ENCODE results near the gene ADAM17. TPM values are rescaled to one million over a fixed set of nuclear protein-coding genes. Genes with fewer than 3 reads are reported as not detected.
"Not testable (repeated sequence)": the region's sequence is repeated elsewhere in the genome, so short reads cannot be mapped to it uniquely, and the experiment has no call there.

Gene ADAM17
- total RNA-seq, 2 donors from 2014 or later = 21.8 to 32.4 TPM

- H3K4me1 ChIP-seq (ENCODE audit: control insufficient read depth in 1 of 2, low read depth in 2 of 2) = peaks cover 0 to 7% of the 10 kb centered on the region in 2 donors
- no peak overlapping the region for H3K4me3 ChIP-seq
- H3K27me3 ChIP-seq (replicated peaks; ENCODE audit: insufficient read depth) = no peaks in the 10 kb centered on the region
- H3K9me3 ChIP-seq = no peaks in the 10 kb centered on the region
- no peak overlapping the region for H3K27ac ChIP-seq
- no peak for ATAC-seq (ENCODE audit: insufficient number of reproducible peaks, low FRiP score, low read depth)
- no peak for TF ChIP-seq CTCF (IDR thresholded peaks at IDR 0.05)
- no peak for DNase-seq (ENCODE audit: low spot score)
- H3K36me3 ChIP-seq = peaks cover 28% of the 10 kb centered on the region
Measured at GRCh38 chr2:9524291-9524690, 31.3 kb downstream of the ADAM17 start.

- Histone ChIP-seq H3K36me3 (peaks cover 21% of the 10 kb centered on the region), H3K27me3 (replicated peaks; ENCODE audit: insufficient read depth) (no peaks in the 10 kb centered on the region), H3K4me3 (no peak overlapping the region), H3K9me3 (no peaks in the 10 kb centered on the region), H3K4me1 (ENCODE audit: control insufficient read depth in 1 of 2, low read depth in 2 of 2) (no peaks in the 10 kb centered on the region), H3K27ac (no peak overlapping the region)
- no peak for TF ChIP-seq CTCF (IDR thresholded peaks at IDR 0.05)
- DNase-seq (ENCODE audit: low spot score) = no peak
- ATAC-seq (ENCODE audit: insufficient number of reproducible peaks, low FRiP score, low read depth) = no peak
Measured at GRCh38 chr2:9519250-9519649, 36.4 kb downstream of the ADAM17 start.

- no peak for TF ChIP-seq CTCF (IDR thresholded peaks at IDR 0.05)
- DNase-seq (ENCODE audit: low spot score) = no peak
- no peaks in the 10 kb centered on the region for H3K9me3 ChIP-seq
- no peak overlapping the region for H3K4me3 ChIP-seq
- no peak for ATAC-seq (ENCODE audit: insufficient number of reproducible peaks, low FRiP score, low read depth)
- H3K4me1 ChIP-seq (ENCODE audit: control insufficient read depth in 1 of 2, low read depth in 2 of 2) = no peaks in the 10 kb centered on the region
- no peak overlapping the region for H3K27ac ChIP-seq
- H3K27me3 ChIP-seq (replicated peaks; ENCODE audit: insufficient read depth) = no peaks in the 10 kb centered on the region
- peaks cover 24% of the 10 kb centered on the region for H3K36me3 ChIP-seq
Measured at GRCh38 chr2:9518780-9519179, 36.9 kb downstream of the ADAM17 start.

- no peak overlapping the region for H3K4me3 ChIP-seq
- no peaks in the 10 kb centered on the region for H3K27me3 ChIP-seq (replicated peaks; ENCODE audit: insufficient read depth)
- DNase-seq (ENCODE audit: low spot score) = no peak
- ATAC-seq (ENCODE audit: insufficient number of reproducible peaks, low FRiP score, low read depth) = no peak
- peaks cover 30% of the 10 kb centered on the region for H3K36me3 ChIP-seq
- H3K9me3 ChIP-seq = no peaks in the 10 kb centered on the region
- TF ChIP-seq CTCF (IDR thresholded peaks at IDR 0.05) = no peak
- H3K4me1 ChIP-seq (ENCODE audit: control insufficient read depth in 1 of 2, low read depth in 2 of 2) = no peaks in the 10 kb centered on the region
- H3K27ac ChIP-seq = no peak overlapping the region
Measured at GRCh38 chr2:9518163-9518562, 37.5 kb downstream of the ADAM17 start.

- no peak for DNase-seq (ENCODE audit: low spot score)
- H3K27me3 ChIP-seq (replicated peaks; ENCODE audit: insufficient read depth) = no peaks in the 10 kb centered on the region
- no peaks in the 10 kb centered on the region for H3K4me1 ChIP-seq (ENCODE audit: control insufficient read depth in 1 of 2, low read depth in 2 of 2)
- no peak for TF ChIP-seq CTCF (IDR thresholded peaks at IDR 0.05)
- no peak for ATAC-seq (ENCODE audit: insufficient number of reproducible peaks, low FRiP score, low read depth)
- H3K4me3 ChIP-seq = no peak overlapping the region
- H3K36me3 ChIP-seq = peaks cover 31% of the 10 kb centered on the region
- no peaks in the 10 kb centered on the region for H3K9me3 ChIP-seq
- no peak overlapping the region for H3K27ac ChIP-seq
Measured at GRCh38 chr2:9517118-9517782, 38.4 kb downstream of the ADAM17 start.

- DNase-seq (ENCODE audit: low spot score); H3K27ac ChIP-seq; H3K4me3 ChIP-seq; ATAC-seq (ENCODE audit: insufficient number of reproducible peaks, low FRiP score, low read depth); H3K9me3 ChIP-seq; H3K27me3 ChIP-seq (replicated peaks; ENCODE audit: insufficient read depth): not testable (repeated sequence)
- peaks cover 15% of the 10 kb centered on the region for H3K36me3 ChIP-seq
- H3K4me1 ChIP-seq (ENCODE audit: control insufficient read depth in 1 of 2, low read depth in 2 of 2) = peaks cover 6 to 12% of the 10 kb centered on the region in 2 donors
Measured at GRCh38 chr2:9513946-9514345, 41.7 kb downstream of the ADAM17 start.

Data from thoracic aorta (tissue), 2 donors.